Type B pancreatic cell (in vitro differentiated cells): Measurements from ENCODE around the gene SMIM22. TPM values are rescaled to one million over a fixed set of nuclear protein-coding genes. Genes with fewer than 3 reads are reported as not detected.

Source experiments
- DNase-seq: peaks from one replicate; pipeline ENCODE4 v3.0.0; 2021; ENCODE audit warnings: mixed read lengths; ENCODE audit not compliant: unreplicated experiment; ENCODE audit errors: extremely low spot score
- H3K27ac Mint-ChIP-seq: 2 replicates; pipeline ENCODE4 v1.8.0; 2021; ENCODE audit warnings: mild to moderate bottlenecking, mixed read lengths
- H3K27me3 Mint-ChIP-seq: 2 replicates; pipeline ENCODE4 v1.8.0; 2021; ENCODE audit warnings: mixed read lengths
- H3K36me3 Mint-ChIP-seq: 2 replicates; pipeline ENCODE4 v1.8.0; 2021; ENCODE audit warnings: mixed read lengths
- H3K4me1 Mint-ChIP-seq: one replicate; pipeline ENCODE4 v1.8.0; 2021; ENCODE audit warnings: mixed read lengths; ENCODE audit not compliant: unreplicated experiment
- H3K4me3 Mint-ChIP-seq: 2 replicates; pipeline ENCODE4 v1.8.0; 2021; ENCODE audit warnings: mild to moderate bottlenecking, mixed read lengths
- H3K9me3 Mint-ChIP-seq: 2 replicates; pipeline ENCODE4 v1.8.0; 2021; ENCODE audit warnings: mixed read lengths
- CTCF ChIP-seq: fragments of 200-600 bp; sonication (generic); conservative IDR thresholded peaks from 2 replicates; pipeline ENCODE4 v1.5.0; 2021; ENCODE audit warnings: antibody characterized with exemption, mild to moderate bottlenecking
- long read RNA-seq: library from polyadenylated mRNA; unstranded; transcript quantifications from one replicate; pipeline ENCODE4 v2.0.0, GENCODE V29; 2020
- total RNA-seq: library from RNA; stranded (reverse); gene quantifications from 2 replicates; pipeline ENCODE4 v1.2.1, GENCODE V29; 2021; ENCODE audit warnings: low replicate concordance

The SMIM22 gene
- 5.0 and 7.8 TPM in 2 replicates for total RNA-seq
- long read RNA-seq, partial matches to known transcripts, result 0 of 1 reads
- long read RNA-seq, other reads (novel, unspliced or antisense), result 0 of 1 reads

DNA sequence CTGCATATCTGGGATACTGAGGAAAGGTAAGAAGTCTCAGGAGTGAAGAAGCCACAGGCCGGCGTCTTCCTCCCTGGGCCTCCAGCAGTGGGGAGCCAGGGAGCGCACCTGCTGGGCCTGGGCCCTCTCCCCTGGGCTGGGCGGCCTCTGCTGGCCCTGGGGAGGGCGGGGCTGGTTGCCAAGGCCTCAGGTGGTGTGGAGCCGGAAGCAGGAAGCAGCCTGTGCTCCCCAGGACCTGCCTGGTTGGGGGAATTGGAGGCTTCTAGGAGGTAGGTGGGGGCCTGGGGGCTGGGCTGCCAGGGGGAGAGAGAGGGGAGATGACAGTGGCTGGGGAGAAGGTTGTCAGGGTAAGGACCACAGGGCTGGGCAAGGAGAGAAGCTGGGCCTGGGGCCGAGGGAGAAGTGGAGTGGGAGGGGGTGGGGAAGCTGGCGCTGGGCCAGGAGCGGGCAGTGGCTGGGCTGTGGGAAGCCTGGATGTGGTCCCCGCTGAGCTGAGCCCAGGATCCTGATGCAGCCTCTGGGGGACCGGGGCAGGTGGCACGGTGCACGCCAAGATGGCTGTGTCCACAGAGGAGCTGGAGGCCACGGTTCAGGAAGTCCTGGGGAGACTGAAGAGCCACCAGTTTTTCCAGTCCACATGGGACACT lies at the start of gene SMIM22:
Gene SMIM22 (plus strand): TSS at position 189 of the 647 bp plus-strand sequence. CDS start 366 bp downstream, at position 555.
- no peaks in the 10 kb centered on the region for H3K9me3 Mint-ChIP-seq
- H3K4me1 Mint-ChIP-seq, result peaks cover 1% of the 10 kb centered on the region
- no peak within 1 kb of the TSS for H3K4me3 Mint-ChIP-seq
- no peaks in the 10 kb centered on the region for H3K36me3 Mint-ChIP-seq
- no peak within 1 kb of the TSS for H3K27ac Mint-ChIP-seq
- H3K27me3 Mint-ChIP-seq, result no peaks in the 10 kb centered on the region
- no peak for TF ChIP-seq CTCF
- DNase-seq, result no peak

DNA sequence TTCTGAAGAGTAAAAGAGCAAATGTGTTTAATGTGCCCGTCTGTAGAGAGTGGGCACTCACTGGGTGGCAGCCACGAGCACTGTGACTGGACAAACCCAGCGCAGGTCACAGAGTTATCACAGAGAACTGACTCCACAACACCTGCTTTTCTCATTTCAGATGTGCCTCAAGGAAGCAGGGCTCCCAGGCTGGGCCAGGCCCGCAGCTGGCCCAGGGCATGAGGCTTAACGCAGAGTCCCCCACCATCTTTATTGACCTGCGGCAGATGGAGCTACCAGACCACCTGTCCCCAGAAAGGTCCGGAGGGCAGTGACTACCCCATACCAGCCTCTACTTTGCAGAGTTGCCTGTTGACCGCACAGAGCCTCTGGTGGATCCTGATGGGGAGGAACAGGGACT lies 49.0 kb upstream of the SMIM22 start:
- Mint-ChIP-seq H3K36me3 (no peaks in the 10 kb centered on the region), H3K9me3 (no peaks in the 10 kb centered on the region), H3K4me3 (no peak overlapping the region), H3K27ac (no peak overlapping the region), H3K27me3 (no peaks in the 10 kb centered on the region), H3K4me1 (no peaks in the 10 kb centered on the region)
- DNase-seq, result no peak
- no peak for TF ChIP-seq CTCF

DNA sequence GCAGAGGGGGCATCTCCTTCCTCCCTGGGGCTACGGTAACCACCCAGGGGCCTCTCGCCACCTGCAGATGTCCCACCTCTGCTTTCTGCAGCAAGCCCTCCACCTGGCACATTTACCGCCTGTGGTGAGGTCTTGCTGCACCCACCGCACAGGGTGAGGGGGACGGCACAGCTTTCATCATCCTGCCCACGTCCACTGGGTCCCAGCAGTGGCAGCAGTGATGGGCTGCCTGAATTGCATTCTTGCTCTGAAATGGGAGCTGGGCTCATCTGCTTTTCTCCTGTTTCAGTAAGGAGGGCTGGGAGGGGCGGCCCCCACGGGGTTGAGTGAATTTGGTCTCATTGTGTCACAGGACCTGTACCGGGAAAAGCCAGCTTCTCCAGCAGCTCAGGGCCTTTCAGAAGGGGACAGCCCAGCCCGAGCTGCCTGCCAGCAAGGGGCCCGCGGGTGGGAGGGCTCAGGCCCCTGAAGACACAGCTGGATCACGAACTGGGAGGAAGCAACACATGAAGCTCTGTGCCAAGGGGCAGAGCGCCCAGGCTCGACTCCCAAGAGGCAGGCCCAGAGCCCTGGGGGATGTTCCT lies 48.1 kb upstream of the SMIM22 start:
- no peak for TF ChIP-seq CTCF
- Mint-ChIP-seq H3K27me3 (no peaks in the 10 kb centered on the region), H3K4me3 (no peak overlapping the region), H3K36me3 (no peaks in the 10 kb centered on the region), H3K9me3 (no peaks in the 10 kb centered on the region), H3K27ac (no peak overlapping the region), H3K4me1 (no peaks in the 10 kb centered on the region)
- no peak for DNase-seq

DNA sequence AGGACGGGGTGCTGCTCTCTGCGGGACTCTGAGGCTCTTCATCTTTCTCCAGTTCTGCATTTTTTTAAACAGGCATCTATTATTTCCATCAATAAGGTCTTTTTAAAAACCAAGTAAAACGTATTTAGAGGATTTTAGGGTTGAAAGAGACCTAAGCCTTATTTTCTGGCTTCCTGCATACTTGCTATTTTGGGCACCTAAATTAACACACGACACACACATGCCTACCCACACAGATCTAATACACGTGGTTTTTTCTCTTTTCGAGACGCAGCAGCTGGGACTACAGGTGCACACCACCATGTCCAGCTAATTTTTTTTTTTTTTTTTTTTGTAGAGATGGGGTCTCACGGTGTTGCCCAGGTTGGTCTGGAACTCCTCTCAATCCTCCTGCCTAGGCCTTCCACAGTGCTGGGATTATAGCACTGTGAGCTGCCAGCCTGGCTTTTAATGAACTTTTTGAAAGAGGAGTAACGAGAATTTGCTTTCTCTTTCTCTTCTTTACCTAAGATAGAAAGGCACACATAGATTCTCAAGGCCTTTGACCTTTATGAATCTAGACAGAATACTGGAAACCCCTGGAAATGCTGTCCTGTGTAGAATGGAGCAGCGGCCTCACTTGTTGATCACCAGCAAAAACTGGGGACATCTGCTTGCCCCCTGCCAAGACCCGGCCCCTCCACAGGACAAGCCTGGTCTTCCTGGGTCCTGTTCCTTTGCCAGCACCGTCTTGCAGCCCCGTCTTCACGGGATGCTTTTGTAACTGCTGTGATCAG lies 47.1 kb upstream of the SMIM22 start:
- Mint-ChIP-seq H3K36me3 (peaks cover under 1% of the 10 kb centered on the region), H3K27me3 (no peaks in the 10 kb centered on the region), H3K4me3 (no peak overlapping the region), H3K9me3 (no peaks in the 10 kb centered on the region), H3K27ac (no peak overlapping the region), H3K4me1 (no peaks in the 10 kb centered on the region)
- no peak for TF ChIP-seq CTCF
- no peak for DNase-seq

DNA sequence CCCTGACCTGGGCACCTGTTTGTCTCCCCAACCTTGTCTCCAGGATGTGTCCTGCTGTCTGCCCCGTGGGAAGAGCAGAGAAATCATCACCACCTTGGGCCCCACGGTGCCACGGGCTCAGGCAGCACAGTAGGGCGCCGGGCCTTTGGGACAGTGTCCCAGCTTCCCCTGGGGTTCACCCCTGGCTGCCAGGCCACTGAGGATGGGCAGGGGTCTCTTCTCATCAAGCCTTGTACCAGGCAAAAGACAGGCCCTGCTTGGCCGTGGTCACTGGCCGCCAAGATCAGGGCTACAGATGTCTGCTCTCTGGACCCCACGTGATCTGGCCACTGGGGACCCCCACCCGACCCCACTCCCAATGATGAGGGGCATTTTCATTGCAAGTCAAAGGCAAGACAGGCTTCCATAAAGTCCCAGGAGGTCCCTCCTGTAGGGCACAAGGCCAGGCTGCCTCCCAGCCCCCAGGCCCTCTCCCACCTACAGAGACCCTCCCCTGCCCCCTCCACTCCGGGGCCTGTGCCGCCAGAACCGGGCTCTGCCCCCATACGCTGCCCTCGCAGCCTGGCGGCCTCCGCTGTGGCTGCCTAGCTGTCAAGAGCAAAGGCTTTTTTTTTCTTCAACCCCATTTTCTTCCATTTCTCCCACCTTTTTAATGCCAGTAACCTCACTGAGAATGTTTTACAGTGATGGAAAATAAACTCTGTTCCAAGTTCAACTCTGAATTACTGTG lies 46.3 kb upstream of the SMIM22 start:
- DNase-seq, result no peak
- Mint-ChIP-seq H3K9me3 (no peaks in the 10 kb centered on the region), H3K36me3 (peaks cover 4% of the 10 kb centered on the region), H3K4me1 (no peaks in the 10 kb centered on the region), H3K27ac (no peak overlapping the region), H3K27me3 (no peaks in the 10 kb centered on the region), H3K4me3 (no peak overlapping the region)
- TF ChIP-seq CTCF, result no peak
